HG03457 (cell line): ENCODE data around the gene SP6.

Experiments
- ATAC-seq: cut with Tn5 transposase; IDR thresholded peaks from one replicate; pipeline ENCODE4 v1.9.1; 2021; ENCODE audit warnings: moderate number of reproducible peaks; ENCODE audit not compliant: unreplicated experiment

The SP6 gene

GRCh38 chr17:47838636-47839035, 12.3 kb downstream of the SP6 start:
- no peak for ATAC-seq

GRCh38 chr17:47837401-47838039, 13.4 kb downstream of the SP6 start:
- no peak for ATAC-seq

- no peak for ATAC-seq
These were observed 14.4 kb downstream of the SP6 start for GRCh38 chr17:47836601-47837000.

GRCh38 chr17:47834756-47835155, 16.2 kb downstream of the SP6 start:
- ATAC-seq, result no peak

GRCh38 chr17:47831934-47832327, 19.0 kb downstream of the SP6 start:
- no peak for ATAC-seq

- peak; percentile 50 for ATAC-seq
These were observed 19.7 kb downstream of the SP6 start, which contains the start of the genes LRRC46 and MRPL10 for GRCh38 chr17:47831003-47831933. Gene LRRC46 (plus strand): TSS chr17:47831670. CDS start chr17:47831990, 320 bp downstream. Gene MRPL10 (minus strand): TSS chr17:47831541. CDS start chr17:47831511, 30 bp downstream.

GRCh38 chr17:47830396-47831002, 20.5 kb downstream of the SP6 start:
- ATAC-seq, result no peak

GRCh38 chr17:47829870-47830269, 21.1 kb downstream of the SP6 start:
- no peak for ATAC-seq

- ATAC-seq, result no peak
These were observed 27.4 kb downstream of the SP6 start for GRCh38 chr17:47823519-47823918.

GRCh38 chr17:47822785-47823184, 28.2 kb downstream of the SP6 start:
- ATAC-seq, result no peak

GRCh38 chr17:47821424-47822391, 29.3 kb downstream of the SP6 start, which contains the start of gene OSBPL7:
Gene OSBPL7 (minus strand): TSS chr17:47821794. CDS start chr17:47820278, 1,516 bp downstream.
- ATAC-seq, result peak; percentile 60

- ATAC-seq, result no peak
These were observed 29.9 kb downstream of the SP6 start for GRCh38 chr17:47821031-47821423.

GRCh38 chr17:47820033-47820789, 30.8 kb downstream of the SP6 start:
- ATAC-seq, result no peak

GRCh38 chr17:47819475-47819874, 31.5 kb downstream of the SP6 start:
- ATAC-seq, result no peak

GRCh38 chr17:47818002-47818695, 32.8 kb downstream of the SP6 start:
- no peak for ATAC-seq

- ATAC-seq, result no peak
These were observed 34.0 kb downstream of the SP6 start for GRCh38 chr17:47816947-47817346.

- ATAC-seq, result no peak
These were observed 34.7 kb downstream of the SP6 start for GRCh38 chr17:47816111-47816735.

- no peak for ATAC-seq
These were observed 35.7 kb downstream of the SP6 start for GRCh38 chr17:47815106-47815918.
